ENCODE data around the gene RGS7. TPM values are rescaled to one million over a fixed set of nuclear protein-coding genes. Genes with fewer than 3 reads are reported as not detected.

The RGS7 gene
- total RNA-seq, 3 donors from 2014 or later (not counting 1 experiment from before 2014, with no cell fraction given) = not detected

DNA sequence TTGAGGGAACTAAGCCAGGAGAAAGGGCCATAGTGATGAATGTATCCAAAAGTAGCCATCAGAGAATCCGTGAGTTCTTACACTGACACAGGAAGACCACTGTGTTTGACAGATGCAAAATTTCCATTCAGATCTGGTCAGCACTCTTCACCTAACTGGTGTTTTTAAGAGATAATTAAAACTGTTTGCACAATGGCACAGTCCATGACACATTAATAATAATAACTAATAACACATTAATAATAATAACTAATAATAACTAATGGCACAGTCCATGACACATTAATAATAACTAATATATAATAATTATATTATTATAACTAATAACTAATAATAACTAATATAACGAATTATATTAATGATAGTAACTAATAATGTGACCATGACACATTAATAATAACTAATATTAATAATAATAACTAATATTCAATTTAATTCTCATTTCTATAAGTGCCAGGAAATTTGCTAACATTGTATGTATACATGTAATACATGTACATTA lies 195.8 kb downstream of the RGS7 start:
- no peak overlapping the region for H3K27ac Mint-ChIP-seq
- H3K36me3 Mint-ChIP-seq = peaks cover 6% of the 10 kb centered on the region
- intact Hi-C loops (cut with micrococcal nuclease) = no loop called here

DNA sequence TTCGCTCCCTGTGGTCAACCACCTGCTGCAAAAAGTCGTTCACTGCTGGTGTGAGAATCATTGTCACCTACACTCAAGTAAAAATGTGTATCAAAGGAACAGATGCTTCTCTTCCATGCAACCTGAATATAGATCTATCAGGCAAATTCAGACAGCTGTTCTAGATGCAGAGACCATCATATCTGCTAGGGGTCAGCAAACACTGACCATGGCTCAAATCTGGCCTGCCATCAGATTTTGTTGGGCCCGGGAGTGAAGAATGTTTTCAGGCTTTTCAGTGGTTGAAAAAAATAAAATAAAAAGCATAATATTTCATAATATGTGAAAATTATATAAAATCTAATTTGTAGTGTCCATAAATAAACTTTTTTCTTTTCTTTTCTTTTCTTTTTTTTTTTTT lies 199.6 kb downstream of the RGS7 start:
- H3K4me1 Mint-ChIP-seq = peaks cover 0 to 3% of the 10 kb centered on the region in 2 donors
- H3K27me3 Mint-ChIP-seq (ENCODE audit: low read depth in 2 of 2) = no peaks in the 10 kb centered on the region
- no peak for DNase-seq
- 84% methylated on average over 2 of the region's 3 CpGs for WGBS (ENCODE audit: insufficient coverage)
- H3K27me3 ChIP-seq (ENCODE audit: control insufficient read depth, insufficient read depth, low read length) = no peaks in the 10 kb centered on the region
- H3K36me3 Mint-ChIP-seq = no peaks in the 10 kb centered on the region
- no peak overlapping the region for H3K27ac Mint-ChIP-seq
- H3K27ac ChIP-seq (ENCODE audit: low read length) = no peak overlapping the region
- no peak overlapping the region for H3K4me3 ChIP-seq (ENCODE audit: low read length)
- no peak overlapping the region for H3K4me3 Mint-ChIP-seq
- no peak for ATAC-seq
- peaks cover 14 to 16% of the 10 kb centered on the region in 2 donors for H3K9me3 Mint-ChIP-seq
- H3K4me1 ChIP-seq (ENCODE audit: control insufficient read depth, insufficient read depth, low read length) = no peaks in the 10 kb centered on the region
- TF ChIP-seq, protein P1, sequence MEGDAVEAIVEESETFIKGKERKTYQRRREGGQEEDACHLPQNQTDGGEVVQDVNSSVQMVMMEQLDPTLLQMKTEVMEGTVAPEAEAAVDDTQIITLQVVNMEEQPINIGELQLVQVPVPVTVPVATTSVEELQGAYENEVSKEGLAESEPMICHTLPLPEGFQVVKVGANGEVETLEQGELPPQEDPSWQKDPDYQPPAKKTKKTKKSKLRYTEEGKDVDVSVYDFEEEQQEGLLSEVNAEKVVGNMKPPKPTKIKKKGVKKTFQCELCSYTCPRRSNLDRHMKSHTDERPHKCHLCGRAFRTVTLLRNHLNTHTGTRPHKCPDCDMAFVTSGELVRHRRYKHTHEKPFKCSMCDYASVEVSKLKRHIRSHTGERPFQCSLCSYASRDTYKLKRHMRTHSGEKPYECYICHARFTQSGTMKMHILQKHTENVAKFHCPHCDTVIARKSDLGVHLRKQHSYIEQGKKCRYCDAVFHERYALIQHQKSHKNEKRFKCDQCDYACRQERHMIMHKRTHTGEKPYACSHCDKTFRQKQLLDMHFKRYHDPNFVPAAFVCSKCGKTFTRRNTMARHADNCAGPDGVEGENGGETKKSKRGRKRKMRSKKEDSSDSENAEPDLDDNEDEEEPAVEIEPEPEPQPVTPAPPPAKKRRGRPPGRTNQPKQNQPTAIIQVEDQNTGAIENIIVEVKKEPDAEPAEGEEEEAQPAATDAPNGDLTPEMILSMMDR (IDR thresholded peaks at IDR 0.05) = no peak
- no peaks in the 10 kb centered on the region for H3K36me3 ChIP-seq (ENCODE audit: control insufficient read depth, insufficient read depth, low read length)
- intact Hi-C loops (cut with micrococcal nuclease) = no loop called here
- H3K9me3 ChIP-seq (ENCODE audit: control insufficient read depth, insufficient read depth, low read length) = no peaks in the 10 kb centered on the region

More for the DNA sequence above, 195.8 kb downstream of the RGS7 start:
- Mint-ChIP-seq H3K4me3 (no peak overlapping the region), H3K4me1 (peaks cover 0 to 1% of the 10 kb centered on the region in 2 donors), H3K27me3 (ENCODE audit: low read depth in 2 of 2) (no peaks in the 10 kb centered on the region), H3K9me3 (peaks cover 13 to 21% of the 10 kb centered on the region in 2 donors)
- Histone ChIP-seq H3K36me3 (ENCODE audit: control insufficient read depth, insufficient read depth, low read length) (no peaks in the 10 kb centered on the region), H3K27ac (ENCODE audit: low read length) (no peak overlapping the region), H3K4me3 (ENCODE audit: low read length) (no peak overlapping the region), H3K9me3 (ENCODE audit: control insufficient read depth, insufficient read depth, low read length) (peaks cover 3% of the 10 kb centered on the region), H3K27me3 (ENCODE audit: control insufficient read depth, insufficient read depth, low read length) (no peaks in the 10 kb centered on the region), H3K4me1 (ENCODE audit: control insufficient read depth, insufficient read depth, low read length) (no peaks in the 10 kb centered on the region)
- DNase-seq (no peak), ATAC-seq (no peak)
- TF ChIP-seq, protein P1 (IDR thresholded peaks at IDR 0.05) = no peak
- WGBS (ENCODE audit: insufficient coverage) = 93% methylated on average over 1 of the region's 2 CpGs

- Mint-ChIP-seq H3K4me1 (peaks cover 0 to 3% of the 10 kb centered on the region in 2 donors), H3K27ac (no peak overlapping the region), H3K9me3 (peaks cover 14% of the 10 kb centered on the region in 2 donors), H3K27me3 (ENCODE audit: low read depth in 2 of 2) (no peaks in the 10 kb centered on the region), H3K4me3 (no peak overlapping the region), H3K36me3 (no peaks in the 10 kb centered on the region)
- Histone ChIP-seq H3K4me1 (ENCODE audit: control insufficient read depth, insufficient read depth, low read length) (no peaks in the 10 kb centered on the region), H3K4me3 (ENCODE audit: low read length) (no peak overlapping the region), H3K27ac (ENCODE audit: low read length) (no peak overlapping the region), H3K9me3 (ENCODE audit: control insufficient read depth, insufficient read depth, low read length) (no peaks in the 10 kb centered on the region), H3K36me3 (ENCODE audit: control insufficient read depth, insufficient read depth, low read length) (no peaks in the 10 kb centered on the region), H3K27me3 (ENCODE audit: control insufficient read depth, insufficient read depth, low read length) (no peaks in the 10 kb centered on the region)
- intact Hi-C loops (cut with micrococcal nuclease) = no loop called here
- TF ChIP-seq, protein P1 (IDR thresholded peaks at IDR 0.05) = no peak
- ATAC-seq = no peak
- no peak for DNase-seq
- WGBS (ENCODE audit: insufficient coverage) = 78% methylated on average over 1 of the region's 3 CpGs
Measured at GRCh38 chr1:241156231-241156965, 200.6 kb downstream of the RGS7 start.

Measured in natural killer cell (primary cell).